Measurements from ENCODE around the gene CD209.
"Not testable (repeated sequence)": the region's sequence is repeated elsewhere in the genome, so short reads cannot be mapped to it uniquely, and the experiment has no call there.

Gene CD209, protein sequence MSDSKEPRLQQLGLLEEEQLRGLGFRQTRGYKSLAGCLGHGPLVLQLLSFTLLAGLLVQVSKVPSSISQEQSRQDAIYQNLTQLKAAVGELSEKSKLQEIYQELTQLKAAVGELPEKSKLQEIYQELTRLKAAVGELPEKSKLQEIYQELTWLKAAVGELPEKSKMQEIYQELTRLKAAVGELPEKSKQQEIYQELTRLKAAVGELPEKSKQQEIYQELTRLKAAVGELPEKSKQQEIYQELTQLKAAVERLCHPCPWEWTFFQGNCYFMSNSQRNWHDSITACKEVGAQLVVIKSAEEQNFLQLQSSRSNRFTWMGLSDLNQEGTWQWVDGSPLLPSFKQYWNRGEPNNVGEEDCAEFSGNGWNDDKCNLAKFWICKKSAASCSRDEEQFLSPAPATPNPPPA

GRCh38 chr19:7746903-7747884, at the start of gene CD209:
TSS of gene CD209 (minus strand) at chr19:7747534. CDS start at chr19:7747511, 23 bp downstream.
- no peak for DNase-seq (ENCODE audit: low read depth in 1 of 2, low spot score in 1 of 2)

- DNase-seq (ENCODE audit: low read depth in 1 of 2, low spot score in 1 of 2), result no peak
Observed at GRCh38 chr19:7795555-7796161, 48.3 kb upstream of the CD209 start.

DNA sequence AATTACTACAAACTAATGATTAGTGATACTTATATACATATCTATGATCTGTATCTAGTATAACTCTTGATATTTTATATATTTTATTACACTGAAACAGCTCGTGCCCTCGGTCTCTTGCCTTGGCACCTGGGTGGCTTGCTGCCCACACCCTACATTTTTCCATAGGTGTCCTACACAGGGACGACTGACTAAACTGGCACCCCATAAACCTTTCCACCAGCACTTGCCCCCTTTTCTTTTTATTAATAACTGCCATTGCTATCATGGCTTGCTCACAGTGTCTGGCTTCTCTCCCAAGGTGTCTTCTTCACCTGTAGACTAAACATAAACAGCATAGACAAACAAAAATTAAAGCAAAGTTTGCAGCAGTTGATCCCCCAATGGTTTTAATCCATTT, 46.2 kb upstream of the CD209 start:
- no peak for DNase-seq (ENCODE audit: low read depth in 1 of 2, low spot score in 1 of 2)

- DNase-seq (ENCODE audit: low read depth in 1 of 2, low spot score in 1 of 2), result not testable (repeated sequence)
Observed at GRCh38 chr19:7792701-7793100, 45.4 kb upstream of the CD209 start.

- no peak for DNase-seq (ENCODE audit: low read depth in 1 of 2, low spot score in 1 of 2)
Observed at GRCh38 chr19:7792281-7792680, 44.9 kb upstream of the CD209 start.

DNA sequence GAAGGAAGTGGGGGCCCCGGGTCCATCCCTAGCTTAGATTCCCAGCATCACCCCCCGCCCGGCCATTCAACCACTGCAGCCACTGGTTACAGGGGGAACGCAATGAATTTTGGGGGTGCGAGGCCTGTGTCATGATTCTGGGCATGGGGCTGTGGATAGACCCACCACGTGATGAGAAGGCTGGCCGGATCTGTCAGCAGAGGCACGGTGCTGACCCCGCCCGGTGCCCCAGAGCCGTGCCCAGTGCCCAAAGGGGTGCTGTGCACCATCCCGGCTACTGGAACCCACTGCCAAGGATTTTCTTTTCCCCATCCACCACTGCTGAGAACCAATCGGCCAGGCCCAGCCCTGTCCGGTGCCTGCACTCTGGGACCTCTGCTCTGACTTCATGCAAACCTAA, 43.1 kb upstream of the CD209 start:
- DNase-seq (ENCODE audit: low read depth in 1 of 2, low spot score in 1 of 2), result no peak

DNA sequence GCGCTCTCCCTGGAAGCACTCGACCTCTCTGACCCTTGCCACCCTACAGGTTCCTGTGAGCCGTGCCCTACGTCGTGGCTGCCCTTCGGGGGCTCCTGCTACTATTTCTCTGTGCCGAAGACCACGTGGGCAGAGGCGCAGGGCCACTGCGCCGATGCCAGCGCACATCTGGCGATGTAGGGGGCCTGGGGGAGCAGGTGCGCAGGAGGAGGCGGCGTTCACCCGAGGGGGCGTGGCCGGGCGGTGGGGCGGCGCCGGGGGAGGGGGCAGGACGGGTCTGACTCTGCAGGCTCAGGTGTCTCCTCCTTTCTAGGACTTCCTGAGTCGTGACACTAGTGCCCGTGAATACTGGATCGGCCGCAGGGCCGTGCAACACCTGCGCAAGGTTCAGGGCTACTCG, 42.1 kb upstream of the CD209 start:
- no peak for DNase-seq (ENCODE audit: low read depth in 1 of 2, low spot score in 1 of 2)

DNA sequence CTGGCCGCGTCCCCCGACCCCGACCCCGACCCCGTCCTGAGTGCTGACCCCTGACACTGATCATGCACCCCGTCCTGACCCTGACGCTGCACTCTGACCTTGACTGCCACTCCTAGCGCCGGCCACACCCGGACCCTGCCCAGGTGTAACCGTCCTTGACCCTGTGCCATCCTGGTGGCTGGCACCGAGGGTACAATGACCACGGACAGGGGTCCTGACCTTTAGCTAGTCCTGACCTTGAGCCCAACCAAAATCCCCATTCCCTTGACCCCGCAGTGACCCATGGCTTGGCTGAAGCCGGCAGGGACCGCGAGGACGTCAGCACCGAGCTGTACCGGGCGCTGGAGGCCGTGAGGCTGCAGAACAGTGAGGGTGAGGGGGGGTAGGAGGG, 41.6 kb upstream of the CD209 start:
- no peak for DNase-seq (ENCODE audit: low read depth in 1 of 2, low spot score in 1 of 2)

GRCh38 chr19:7788178-7788932, 41.0 kb upstream of the CD209 start:
- DNase-seq (ENCODE audit: low read depth in 1 of 2, low spot score in 1 of 2), result no peak

- no peak for DNase-seq (ENCODE audit: low read depth in 1 of 2, low spot score in 1 of 2)
Observed at GRCh38 chr19:7787602-7788177, 40.4 kb upstream of the CD209 start.

- no peak for DNase-seq (ENCODE audit: low read depth in 1 of 2, low spot score in 1 of 2)
Observed at GRCh38 chr19:7787141-7787540, 39.8 kb upstream of the CD209 start.

- DNase-seq (ENCODE audit: low read depth in 1 of 2, low spot score in 1 of 2), result no peak
Observed at GRCh38 chr19:7784856-7785255, 37.5 kb upstream of the CD209 start.

- no peak for DNase-seq (ENCODE audit: low read depth in 1 of 2, low spot score in 1 of 2)
Observed at GRCh38 chr19:7783991-7784423, 36.7 kb upstream of the CD209 start.

DNA sequence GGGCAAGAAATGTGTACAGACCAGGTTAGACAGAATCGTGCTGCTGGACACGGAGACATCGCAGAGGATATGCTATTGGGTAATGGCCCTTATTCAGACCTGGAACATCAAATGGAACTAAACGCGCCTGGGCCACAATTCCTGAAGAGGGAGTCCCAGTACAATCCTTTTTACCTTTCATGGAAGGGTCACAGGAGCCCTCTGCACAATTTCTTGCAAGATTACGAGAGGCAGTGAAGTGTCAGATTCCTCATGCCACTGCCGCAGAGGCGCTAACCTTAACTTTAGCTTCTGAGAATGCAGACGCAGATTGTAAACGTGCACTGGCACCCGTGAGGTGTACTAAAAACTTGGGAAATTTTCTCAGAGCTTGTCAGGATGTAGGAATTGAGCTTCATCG, 33.8 kb upstream of the CD209 start:
- DNase-seq (ENCODE audit: low read depth in 1 of 2, low spot score in 1 of 2), result no peak

- DNase-seq (ENCODE audit: low read depth in 1 of 2, low spot score in 1 of 2), result no peak
Observed at GRCh38 chr19:7779631-7780486, 32.5 kb upstream of the CD209 start.

GRCh38 chr19:7778081-7778480, 30.7 kb upstream of the CD209 start:
- no peak for DNase-seq (ENCODE audit: low read depth in 1 of 2, low spot score in 1 of 2)

DNA sequence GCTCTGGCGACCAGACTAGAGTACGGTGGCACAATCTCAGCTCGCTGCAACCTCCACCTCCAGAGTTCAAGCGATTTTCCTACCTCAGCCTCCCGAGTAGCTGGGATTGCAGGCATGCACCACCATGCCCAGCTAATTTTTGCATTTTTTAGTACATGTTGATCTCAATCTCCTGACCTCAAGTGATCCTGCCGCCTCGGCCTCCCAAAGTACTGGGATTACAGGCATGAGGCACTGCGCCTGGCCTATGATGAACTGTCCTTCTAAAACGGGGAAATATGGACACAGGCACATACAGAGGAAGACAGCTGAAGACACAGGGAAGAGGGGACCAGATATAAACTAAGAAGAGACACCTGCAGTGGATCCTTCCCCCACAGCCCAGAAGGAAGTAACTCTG, 28.4 kb upstream of the CD209 start:
- DNase-seq (ENCODE audit: low read depth in 1 of 2, low spot score in 1 of 2), result no peak

GRCh38 chr19:7773841-7774240, 26.5 kb upstream of the CD209 start:
- DNase-seq (ENCODE audit: low read depth in 1 of 2, low spot score in 1 of 2), result no peak

DNA sequence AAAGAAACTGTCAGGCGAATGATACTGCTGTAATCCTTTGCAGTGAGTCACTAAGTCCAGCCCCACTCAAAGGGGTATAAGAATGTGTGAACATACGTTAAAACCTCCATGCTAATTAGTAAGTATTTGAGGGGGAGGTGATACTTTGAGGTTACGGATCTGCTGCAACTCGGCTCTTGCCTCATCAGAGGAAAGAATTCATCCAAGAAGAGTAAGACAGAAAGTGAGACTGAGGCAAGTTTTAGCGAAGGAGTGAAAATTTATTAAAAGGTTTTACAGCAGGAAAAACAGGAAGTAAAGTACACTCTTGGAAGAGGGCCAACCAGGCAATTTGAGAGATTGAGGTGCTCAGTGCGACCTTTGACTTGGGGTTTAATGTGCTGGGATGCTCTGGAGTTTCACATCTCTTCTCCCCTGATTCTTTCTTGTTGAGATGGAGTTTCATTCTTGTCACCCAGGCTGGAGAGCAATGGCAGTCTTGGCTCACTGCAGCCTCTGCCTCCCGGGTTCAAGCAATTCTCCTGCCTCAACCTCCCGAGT, 25.5 kb upstream of the CD209 start:
- DNase-seq (ENCODE audit: low read depth in 1 of 2, low spot score in 1 of 2), result peak in 1 of 2 donors; percentile 63

Data from activated CD4-positive, alpha-beta T cell treated with anti-CD3 and anti-CD28 coated beads, Interleukin-2, amount 50 U/mL, for 24 hours (primary cell).